Mesenchymal stem cell (in vitro differentiated cells and primary cell): ENCODE data around the gene TRPM2.

Experiments used
- DNase-seq: peaks from one replicate; pipeline ENCODE4 v3.0.0-alpha.2; 2013
- H2AFZ ChIP-seq: one replicate; pipeline ENCODE4 v1.6.1; 2013; ENCODE audit warnings: low read depth, mild to moderate bottlenecking, control low read depth, inconsistent platforms, low read length, moderate library complexity
- H2AK5ac ChIP-seq: 2 replicates; pipeline ENCODE4 v1.6.1; 2013; ENCODE audit warnings: low read length, moderate library complexity, mild to moderate bottlenecking, inconsistent platforms; ENCODE audit not compliant: severe bottlenecking
- H2BK120ac ChIP-seq: one replicate; pipeline ENCODE4 v1.6.1; 2013; ENCODE audit warnings: low read depth, mild to moderate bottlenecking, inconsistent platforms, low read length, moderate library complexity
- H2BK12ac ChIP-seq, 2 experiments: one replicate each; pipeline ENCODE4 v1.6.1; 2013; ENCODE audit warnings: inconsistent platforms in 2 of 2, low read length in 2 of 2, mild to moderate bottlenecking in 2 of 2, moderate library complexity in 2 of 2, control low read depth in 1 of 2
- H2BK15ac ChIP-seq: one replicate; pipeline ENCODE4 v1.6.1; 2013; ENCODE audit warnings: mild to moderate bottlenecking, low read depth, inconsistent platforms; ENCODE audit not compliant: poor library complexity, severe bottlenecking
- H2BK5ac ChIP-seq: 2 replicates; pipeline ENCODE4 v1.6.1; 2013; ENCODE audit warnings: low read depth, mild to moderate bottlenecking, low read length, control low read depth, inconsistent platforms; ENCODE audit not compliant: poor library complexity, severe bottlenecking
- H3K14ac ChIP-seq, 2 experiments: one replicate each; pipeline ENCODE4 v1.6.1; 2013; ENCODE audit warnings: inconsistent platforms in 2 of 2, low read length in 2 of 2, control low read depth in 1 of 2, mild to moderate bottlenecking in 1 of 2, moderate library complexity in 1 of 2
- H3K18ac ChIP-seq, 2 experiments: one replicate each; pipeline ENCODE4 v1.6.1; 2013; ENCODE audit warnings: inconsistent platforms in 2 of 2, low read length in 2 of 2, control low read depth in 1 of 2, low read depth in 1 of 2, mild to moderate bottlenecking in 1 of 2
- H3K23ac ChIP-seq, 2 experiments: one replicate each; pipeline ENCODE4 v1.6.1; 2013; ENCODE audit warnings: inconsistent platforms in 2 of 2, low read length in 2 of 2, mild to moderate bottlenecking in 2 of 2, moderate library complexity in 2 of 2, control low read depth in 1 of 2
- H3K27ac ChIP-seq: 2 replicates; pipeline ENCODE4 v1.5.1; 2013; ENCODE audit warnings: mild to moderate bottlenecking, moderate library complexity, low read length, control low read depth, inconsistent platforms; ENCODE audit not compliant: poor library complexity, severe bottlenecking
- H3K27me3 ChIP-seq, 2 experiments: 2 replicates each; pipeline versions ENCODE4 v1.6.1 to v1.7.0; 2013; ENCODE audit warnings: low read length in 2 of 2, mild to moderate bottlenecking in 2 of 2, moderate library complexity in 2 of 2, control low read depth in 1 of 2, inconsistent platforms in 1 of 2; ENCODE audit not compliant: control insufficient read depth in 1 of 2, insufficient read depth in 1 of 2
- H3K36me3 ChIP-seq, 2 experiments: 2 replicates each; pipeline versions ENCODE4 v1.6.1 to v1.7.0; 2013; ENCODE audit warnings: low read length in 2 of 2, control low read depth in 1 of 2, inconsistent platforms in 1 of 2, low read depth in 1 of 2, mild to moderate bottlenecking in 1 of 2; ENCODE audit not compliant: insufficient read depth in 2 of 2, control insufficient read depth in 1 of 2
- H3K4ac ChIP-seq, 2 experiments: one replicate each; pipeline ENCODE4 v1.6.1; 2013; ENCODE audit warnings: inconsistent platforms in 2 of 2, low read length in 2 of 2, mild to moderate bottlenecking in 2 of 2, moderate library complexity in 2 of 2, control low read depth in 1 of 2, low read depth in 1 of 2
- H3K4me1 ChIP-seq: 2 replicates; pipeline ENCODE4 v1.6.1; 2013; ENCODE audit warnings: low read depth, low read length, control low read depth; ENCODE audit not compliant: control insufficient read depth, insufficient read depth
- H3K4me2 ChIP-seq: 2 replicates; pipeline ENCODE4 v1.6.1; 2013; ENCODE audit warnings: low read length, mild to moderate bottlenecking, inconsistent platforms; ENCODE audit not compliant: poor library complexity, severe bottlenecking
- H3K4me3 ChIP-seq, 2 experiments: 2 replicates each; pipeline versions ENCODE4 v1.5.1 to v1.7.0; 2013; ENCODE audit warnings: low read length in 2 of 2, mild to moderate bottlenecking in 2 of 2, control low read depth in 1 of 2, low read depth in 1 of 2; ENCODE audit not compliant: insufficient read depth in 1 of 2
- H3K79me1 ChIP-seq: replicated peaks from 2 replicates; pipeline ENCODE4 v1.6.1; 2013; ENCODE audit warnings: mild to moderate bottlenecking, control low read depth, low read length, inconsistent platforms; ENCODE audit not compliant: poor library complexity, severe bottlenecking
- H3K9ac ChIP-seq: 2 replicates; pipeline ENCODE4 v1.7.0; 2013; ENCODE audit warnings: mild to moderate bottlenecking, low read length, moderate library complexity
- H3K9me3 ChIP-seq: 2 replicates; pipeline ENCODE4 v1.7.0; 2013; ENCODE audit warnings: mild to moderate bottlenecking, low read length; ENCODE audit not compliant: control insufficient read depth
- H4K8ac ChIP-seq: one replicate; pipeline ENCODE4 v1.6.1; 2013; ENCODE audit warnings: inconsistent platforms, mild to moderate bottlenecking, low read length, moderate library complexity
- H4K91ac ChIP-seq: one replicate; pipeline ENCODE4 v1.6.1; 2013; ENCODE audit warnings: mild to moderate bottlenecking, low read length, inconsistent platforms
- WGBS: methylation state at CpG from one replicate; pipeline ENCODE4 v1.1.7; 2013; ENCODE audit warnings: mixed read lengths; 5-methylcytosine and 5-hydroxymethylcytosine counted together

The TRPM2 gene

GRCh38 chr21:44442266-44443125 lies 89.1 kb downstream of the TRPM2 start:
- H3K23ac ChIP-seq: no peak overlapping the region
- H2BK12ac ChIP-seq: no peak overlapping the region
- H3K18ac ChIP-seq: no peak overlapping the region
- H4K8ac ChIP-seq: no peak overlapping the region
- no peaks in the 10 kb centered on the region for H3K79me1 ChIP-seq
- H3K27ac ChIP-seq: no peak overlapping the region
- H3K9ac ChIP-seq: no peak overlapping the region
- H2BK15ac ChIP-seq: no peak overlapping the region
- H3K27me3 ChIP-seq: peaks cover 0 to 40% of the 10 kb centered on the region in 2 experiments
- no peak overlapping the region for H3K4me3 ChIP-seq
- H2BK120ac ChIP-seq: no peak overlapping the region
- no peak for DNase-seq
- no peaks in the 10 kb centered on the region for H3K4me1 ChIP-seq
- H3K14ac ChIP-seq: no peak overlapping the region
- H3K9me3 ChIP-seq: no peaks in the 10 kb centered on the region
- no peak overlapping the region for H2AFZ ChIP-seq
- WGBS: 72% methylated on average over 19 of the region's 19 CpGs
- H2BK5ac ChIP-seq: no peak overlapping the region
- no peak overlapping the region for H2AK5ac ChIP-seq
- no peaks in the 10 kb centered on the region for H3K36me3 ChIP-seq
- no peak overlapping the region for H3K4me2 ChIP-seq
- H3K4ac ChIP-seq: no peak overlapping the region
- H4K91ac ChIP-seq: no peak overlapping the region

GRCh38 chr21:44443291-44443890 lies 90.0 kb downstream of the TRPM2 start:
- peaks cover 0 to 48% of the 10 kb centered on the region in 2 experiments for H3K27me3 ChIP-seq
- no peak overlapping the region for H2BK15ac ChIP-seq
- H3K18ac ChIP-seq: no peak overlapping the region
- H2BK12ac ChIP-seq: no peak overlapping the region
- H4K8ac ChIP-seq: no peak overlapping the region
- H2BK5ac ChIP-seq: no peak overlapping the region
- H2AFZ ChIP-seq: no peak overlapping the region
- H4K91ac ChIP-seq: no peak overlapping the region
- no peaks in the 10 kb centered on the region for H3K79me1 ChIP-seq
- no peaks in the 10 kb centered on the region for H3K4me1 ChIP-seq
- no peak overlapping the region for H3K4me3 ChIP-seq
- no peak overlapping the region for H2BK120ac ChIP-seq
- no peak overlapping the region for H3K4ac ChIP-seq
- no peak overlapping the region for H3K4me2 ChIP-seq
- WGBS: 74% methylated on average over 17 of the region's 17 CpGs
- no peak overlapping the region for H3K14ac ChIP-seq
- H3K9ac ChIP-seq: no peak overlapping the region
- H2AK5ac ChIP-seq: no peak overlapping the region
- no peak overlapping the region for H3K23ac ChIP-seq
- no peaks in the 10 kb centered on the region for H3K9me3 ChIP-seq
- no peak for DNase-seq
- H3K36me3 ChIP-seq: no peaks in the 10 kb centered on the region
- no peak overlapping the region for H3K27ac ChIP-seq

GRCh38 chr21:44443891-44444285 lies 90.5 kb downstream of the TRPM2 start:
- H2AK5ac ChIP-seq: no peak overlapping the region
- no peak overlapping the region for H2BK5ac ChIP-seq
- H3K23ac ChIP-seq: no peak overlapping the region
- H3K4me3 ChIP-seq: no peak overlapping the region
- H2BK12ac ChIP-seq: no peak overlapping the region
- no peak overlapping the region for H2BK120ac ChIP-seq
- H3K4me2 ChIP-seq: no peak overlapping the region
- H3K27me3 ChIP-seq: peaks cover 2 to 53% of the 10 kb centered on the region in 2 experiments
- H3K4me1 ChIP-seq: peaks cover 1% of the 10 kb centered on the region
- H3K4ac ChIP-seq: no peak overlapping the region
- no peaks in the 10 kb centered on the region for H3K79me1 ChIP-seq
- no peaks in the 10 kb centered on the region for H3K36me3 ChIP-seq
- WGBS: 87% methylated on average over 11 of the region's 12 CpGs
- no peak overlapping the region for H3K14ac ChIP-seq
- H2AFZ ChIP-seq: no peak overlapping the region
- no peak overlapping the region for H3K18ac ChIP-seq
- H4K91ac ChIP-seq: no peak overlapping the region
- no peak overlapping the region for H3K9ac ChIP-seq
- no peak overlapping the region for H4K8ac ChIP-seq
- no peaks in the 10 kb centered on the region for H3K9me3 ChIP-seq
- H2BK15ac ChIP-seq: no peak overlapping the region
- H3K27ac ChIP-seq: no peak overlapping the region
- no peak for DNase-seq

GRCh38 chr21:44444286-44444931 lies 91.0 kb downstream of the TRPM2 start:
- Histone ChIP-seq H3K27me3 (peaks cover 4 to 58% of the 10 kb centered on the region in 2 experiments), H3K9ac (no peak overlapping the region), H4K91ac (no peak overlapping the region), H3K27ac (no peak overlapping the region), H4K8ac (no peak overlapping the region), H2BK120ac (no peak overlapping the region), H3K79me1 (no peaks in the 10 kb centered on the region), H3K36me3 (no peaks in the 10 kb centered on the region), H3K4ac (no peak overlapping the region), H3K9me3 (no peaks in the 10 kb centered on the region), H3K23ac (no peak overlapping the region), H3K4me1 (peaks cover 2% of the 10 kb centered on the region), H2AFZ (no peak overlapping the region), H2BK5ac (no peak overlapping the region), H3K14ac (no peak overlapping the region), H3K4me2 (no peak overlapping the region), H2AK5ac (no peak overlapping the region), H3K18ac (no peak overlapping the region), H2BK12ac (no peak overlapping the region), H2BK15ac (no peak overlapping the region), H3K4me3 (no peak overlapping the region)
- no peak for DNase-seq
- WGBS: 79% methylated on average over 18 of the region's 21 CpGs
